SK-N-SH (cell line): ENCODE data around the gene XRN2. TPM values are rescaled to one million over a fixed set of nuclear protein-coding genes. Genes with fewer than 3 reads are reported as not detected.

Source experiments
- CTCF ChIA-PET: fragments of 300-600, 350-600 bp; formaldehyde crosslinking; extraction: SDS; loops from one replicate; lab custom pipeline; 2021; lab: Yijun Ruan, JAX
- POLR2A ChIA-PET: fragments of 350-600 bp; sonication (Branson Sonifier 250); formaldehyde crosslinking; extraction: SDS; loops from one replicate; lab custom pipeline; 2020; ENCODE audit warnings: antibody characterized with exemption, inconsistent platforms; lab: Yijun Ruan, JAX
- DNase-seq: peaks from one replicate; pipeline ENCODE4 v3.0.0; 2012
- H2AFZ ChIP-seq: fragments of 200-600 bp; sonication (generic); 2 replicates; pipeline ENCODE4 v1.8.1; 2016; ENCODE audit warnings: antibody characterized with exemption, mild to moderate bottlenecking, low read depth
- H3F3A ChIP-seq: fragments of 200-600 bp; sonication (generic); replicated peaks from 2 replicates; pipeline ENCODE3; 2016; ENCODE audit warnings: antibody characterized with exemption, mild to moderate bottlenecking; ENCODE audit not compliant: insufficient read depth
- H3K27ac ChIP-seq, 2 experiments: fragments of 200-500 bp in 1 of 2; fragments of 200-600 bp in 1 of 2; sonication (Bioruptor generic) in 1 of 2; sonication (generic), shearing (Covaris generic) in 1 of 2; 2 replicates each; pipeline versions ENCODE4 v1.5.1 to v1.6.1; 2014 to 2016; ENCODE audit warnings: low read depth in 2 of 2, inconsistent platforms in 1 of 2, low read length in 1 of 2, mild to moderate bottlenecking in 1 of 2, mixed read lengths in 1 of 2
- H3K27me3 ChIP-seq: fragments of 200-600 bp; sonication (generic), shearing (Covaris generic); 2 replicates; pipeline ENCODE4 v1.6.1; 2016; ENCODE audit warnings: mixed run types; ENCODE audit not compliant: insufficient read depth
- H3K36me3 ChIP-seq, 2 experiments: fragments of 200-500 bp in 1 of 2; fragments of 200-600 bp in 1 of 2; sonication (Bioruptor generic) in 1 of 2; sonication (generic) in 1 of 2; replicated peaks in 1 of 2; 2 replicates each; pipeline versions ENCODE3 to v1.5.1; 2014 to 2016; ENCODE audit warnings: low read length in 1 of 2, mild to moderate bottlenecking in 1 of 2; ENCODE audit not compliant: insufficient read depth in 2 of 2, control insufficient read depth in 1 of 2
- H3K4me1 ChIP-seq, 2 experiments: fragments of 200-500 bp in 1 of 2; fragments of 200-600 bp in 1 of 2; sonication (Bioruptor generic) in 1 of 2; sonication (generic), shearing (Covaris generic) in 1 of 2; 2 replicates each; pipeline versions ENCODE4 v1.5.1 to v1.6.1; 2014 to 2016; ENCODE audit warnings: low read depth in 1 of 2, low read length in 1 of 2, mixed run types in 1 of 2; ENCODE audit not compliant: insufficient read depth in 2 of 2, control insufficient read depth in 1 of 2
- H3K4me2 ChIP-seq: fragments of 200-600 bp; sonication (generic), shearing (Covaris generic); 2 replicates; pipeline ENCODE4 v1.6.1; 2017; ENCODE audit warnings: mixed run types
- H3K4me3 ChIP-seq, 2 experiments: fragments of 200-500 bp in 1 of 2; fragments of 200-600 bp in 1 of 2; sonication (Bioruptor generic) in 1 of 2; sonication (generic), shearing (Covaris generic) in 1 of 2; 2 replicates each; pipeline versions ENCODE4 v1.5.1 to v1.8.1; 2014 to 2016; ENCODE audit warnings: low read depth in 2 of 2, inconsistent platforms in 1 of 2, low read length in 1 of 2, mild to moderate bottlenecking in 1 of 2, mixed read lengths in 1 of 2, moderate library complexity in 1 of 2
- H3K79me2 ChIP-seq: fragments of 200-600 bp; sonication (generic); 2 replicates; pipeline ENCODE4 v1.8.1; 2017; ENCODE audit warnings: mild to moderate bottlenecking; ENCODE audit not compliant: insufficient read depth
- H3K9ac ChIP-seq: fragments of 200-600 bp; sonication (generic); 2 replicates; pipeline ENCODE4 v1.6.1; 2017; ENCODE audit warnings: mixed run types
- H3K9me2 ChIP-seq: fragments of 200-600 bp; sonication (generic); 2 replicates; pipeline ENCODE4 v1.6.1; 2017; ENCODE audit warnings: mixed run types
- H3K9me3 ChIP-seq: fragments of 200-600 bp; sonication (generic); 2 replicates; pipeline ENCODE4 v1.6.1; 2017; ENCODE audit warnings: mixed run types, mild to moderate bottlenecking, moderate library complexity
- H4K20me1 ChIP-seq: fragments of 200-600 bp; sonication (generic); 2 replicates; pipeline ENCODE4 v1.6.1; 2017; ENCODE audit warnings: mild to moderate bottlenecking, mixed run types; ENCODE audit not compliant: insufficient read depth
- CHD2 ChIP-seq: fragments of 150-350 bp; IDR thresholded peaks from 2 replicates; pipeline ENCODE4 v1.6.1; 2018; ENCODE audit warnings: low read length; ENCODE audit not compliant: partially characterized antibody
- EP300 ChIP-seq, 2 experiments: IDR thresholded peaks; 2 replicates each; pipeline versions ENCODE4 v1.4.0 to v1.6.1; 2012; ENCODE audit warnings: borderline replicate concordance in 1 of 2, low read depth in 1 of 2, low read length in 1 of 2
- FOXM1 ChIP-seq: IDR thresholded peaks from 2 replicates; pipeline ENCODE4 v1.4.0; 2012; ENCODE audit warnings: low read depth, mild to moderate bottlenecking
- GABPA ChIP-seq: IDR thresholded peaks from 2 replicates; pipeline ENCODE4 v1.4.0; 2012; ENCODE audit warnings: low read depth, mild to moderate bottlenecking
- IRF3 ChIP-seq: fragments of 150-350 bp; IDR thresholded peaks from 2 replicates; pipeline ENCODE4 v1.6.1; 2016; ENCODE audit warnings: mild to moderate bottlenecking, low read depth, low read length
- MAX ChIP-seq: IDR thresholded peaks from 2 replicates; pipeline ENCODE4 v1.4.0; 2012; ENCODE audit warnings: low read depth
- MXI1 ChIP-seq: IDR thresholded peaks from 2 replicates; pipeline ENCODE4 v1.6.1; 2012; ENCODE audit warnings: mild to moderate bottlenecking, low read depth, low read length, improper control_type of control experiment
- RAD21 ChIP-seq: IDR thresholded peaks from 2 replicates; pipeline ENCODE4 v1.6.1; 2012; ENCODE audit warnings: mild to moderate bottlenecking, low read length
- SIN3A ChIP-seq: IDR thresholded peaks from 2 replicates; pipeline ENCODE4 v1.6.1; 2012; ENCODE audit warnings: low read depth, mild to moderate bottlenecking, low read length, moderate library complexity, borderline replicate concordance
- ZBTB33 ChIP-seq: IDR thresholded peaks from 2 replicates; pipeline ENCODE4 v1.4.0; 2012; ENCODE audit warnings: low read depth, borderline replicate concordance
- WGBS: methylation state at CpG from one replicate; pipeline ENCODE4 v1.1.6; 2017; ENCODE audit warnings: low lambda C conversion rate; 5-methylcytosine and 5-hydroxymethylcytosine counted together
- polyA plus RNA-seq, 3 experiments: library from polyadenylated mRNA; depleted of rRNA; stranded (reverse); fragments of >200 nt; gene quantifications; 2 replicates each; pipeline ENCODE4 v1.2.3, GENCODE V29; 2012
- TF ChIP-seq, protein P1 (sequence below): fragments of 200-600 bp; sonication (generic); IDR thresholded peaks from 2 replicates; pipeline ENCODE4 v1.6.1; 2017; ENCODE audit warnings: antibody characterized with exemption, mild to moderate bottlenecking, moderate library complexity
- TF ChIP-seq, protein P2 (sequence below): fragments of 150-350 bp; IDR thresholded peaks from 2 replicates; pipeline ENCODE4 v1.6.1; 2017; ENCODE audit warnings: antibody characterized with exemption, low read length, low read depth, borderline replicate concordance
- TF ChIP-seq, protein P3 (sequence below): IDR thresholded peaks from 2 replicates; pipeline ENCODE4 v1.4.0; 2012; ENCODE audit warnings: low read depth, borderline replicate concordance

The XRN2 gene
- polyA plus RNA-seq, 1 of the 3 experiments (the other 2 are of a cell fraction) = 44.5 TPM

- TF ChIP-seq, protein P1, sequence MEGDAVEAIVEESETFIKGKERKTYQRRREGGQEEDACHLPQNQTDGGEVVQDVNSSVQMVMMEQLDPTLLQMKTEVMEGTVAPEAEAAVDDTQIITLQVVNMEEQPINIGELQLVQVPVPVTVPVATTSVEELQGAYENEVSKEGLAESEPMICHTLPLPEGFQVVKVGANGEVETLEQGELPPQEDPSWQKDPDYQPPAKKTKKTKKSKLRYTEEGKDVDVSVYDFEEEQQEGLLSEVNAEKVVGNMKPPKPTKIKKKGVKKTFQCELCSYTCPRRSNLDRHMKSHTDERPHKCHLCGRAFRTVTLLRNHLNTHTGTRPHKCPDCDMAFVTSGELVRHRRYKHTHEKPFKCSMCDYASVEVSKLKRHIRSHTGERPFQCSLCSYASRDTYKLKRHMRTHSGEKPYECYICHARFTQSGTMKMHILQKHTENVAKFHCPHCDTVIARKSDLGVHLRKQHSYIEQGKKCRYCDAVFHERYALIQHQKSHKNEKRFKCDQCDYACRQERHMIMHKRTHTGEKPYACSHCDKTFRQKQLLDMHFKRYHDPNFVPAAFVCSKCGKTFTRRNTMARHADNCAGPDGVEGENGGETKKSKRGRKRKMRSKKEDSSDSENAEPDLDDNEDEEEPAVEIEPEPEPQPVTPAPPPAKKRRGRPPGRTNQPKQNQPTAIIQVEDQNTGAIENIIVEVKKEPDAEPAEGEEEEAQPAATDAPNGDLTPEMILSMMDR = no peak
- TF ChIP-seq MAX (no peak), EP300 (IDR thresholded peaks at IDR 0.05; ENCODE audit: borderline replicate concordance in 1 of 2, low read depth in 1 of 2, low read length in 1 of 2) (no peak), GABPA (no peak), ZBTB33 (no peak), FOXM1 (no peak)
Observed at GRCh38 chr20:21258411-21258810, 44.7 kb upstream of the XRN2 start (continued).

- 6% methylated on average over 8 of the region's 8 CpGs for WGBS
- DNase-seq = no peak
- H3K4me2 ChIP-seq = no peak overlapping the region
- H3K27ac ChIP-seq = no peak overlapping the region
- CTCF ChIA-PET = no interaction called here
- no peaks in the 10 kb centered on the region for H3F3A ChIP-seq
- POLR2A ChIA-PET = no interaction called here
- no peak overlapping the region for H3K9ac ChIP-seq
- H3K79me2 ChIP-seq = no peaks in the 10 kb centered on the region
- H3K9me2 ChIP-seq = no peaks in the 10 kb centered on the region
- H3K4me3 ChIP-seq = no peak overlapping the region
- no peaks in the 10 kb centered on the region for H3K36me3 ChIP-seq
- H3K27me3 ChIP-seq = no peaks in the 10 kb centered on the region
- TF ChIP-seq, protein P2, sequence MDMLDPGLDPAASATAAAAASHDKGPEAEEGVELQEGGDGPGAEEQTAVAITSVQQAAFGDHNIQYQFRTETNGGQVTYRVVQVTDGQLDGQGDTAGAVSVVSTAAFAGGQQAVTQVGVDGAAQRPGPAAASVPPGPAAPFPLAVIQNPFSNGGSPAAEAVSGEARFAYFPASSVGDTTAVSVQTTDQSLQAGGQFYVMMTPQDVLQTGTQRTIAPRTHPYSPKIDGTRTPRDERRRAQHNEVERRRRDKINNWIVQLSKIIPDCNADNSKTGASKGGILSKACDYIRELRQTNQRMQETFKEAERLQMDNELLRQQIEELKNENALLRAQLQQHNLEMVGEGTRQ = no peak
- no peak for TF ChIP-seq MXI1
- TF ChIP-seq, protein P3, sequence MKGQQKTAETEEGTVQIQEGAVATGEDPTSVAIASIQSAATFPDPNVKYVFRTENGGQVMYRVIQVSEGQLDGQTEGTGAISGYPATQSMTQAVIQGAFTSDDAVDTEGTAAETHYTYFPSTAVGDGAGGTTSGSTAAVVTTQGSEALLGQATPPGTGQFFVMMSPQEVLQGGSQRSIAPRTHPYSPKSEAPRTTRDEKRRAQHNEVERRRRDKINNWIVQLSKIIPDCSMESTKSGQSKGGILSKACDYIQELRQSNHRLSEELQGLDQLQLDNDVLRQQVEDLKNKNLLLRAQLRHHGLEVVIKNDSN = no peak
- no peak for TF ChIP-seq IRF3
- no peak for TF ChIP-seq SIN3A
- TF ChIP-seq CHD2 = no peak
- TF ChIP-seq EP300 (IDR thresholded peaks at IDR 0.05; ENCODE audit: borderline replicate concordance in 1 of 2, low read depth in 1 of 2, low read length in 1 of 2) = no peak
- TF ChIP-seq RAD21 = no peak
- TF ChIP-seq, all 33 proteins: peak for 0
- Histone ChIP-seq H3K4me1 (no peaks in the 10 kb centered on the region), H3K9me3 (no peaks in the 10 kb centered on the region), H4K20me1 (no peaks in the 10 kb centered on the region), H2AFZ (no peak overlapping the region)
Observed at GRCh38 chr20:21259346-21259745, 43.8 kb upstream of the XRN2 start.
